Measurements from ENCODE around the gene PTPRQ. TPM values are rescaled to one million over a fixed set of nuclear protein-coding genes. Genes with fewer than 3 reads are reported as not detected.

Gene PTPRQ
- total RNA-seq, 4 donors from 2014 or later, result 0.24 to 0.47 (median 0.30) TPM; not detected in 1

GRCh38 chr12:80539029-80539428, 95.0 kb downstream of the PTPRQ start:
- Histone ChIP-seq H3K9me3 (no peaks in the 10 kb centered on the region), H3K27me3 (no peaks in the 10 kb centered on the region), H3K4me3 (no peak overlapping the region), H3K27ac (no peak overlapping the region), H3K36me3 (no peaks in the 10 kb centered on the region), H3K4me1 (no peaks in the 10 kb centered on the region)
- no peak for DNase-seq (ENCODE audit: low spot score in 2 of 2)
- 43% methylated on average over 2 of the region's 2 CpGs for WGBS
- TF ChIP-seq POLR2A (IDR thresholded peaks at IDR 0.05) (no peak), EP300 (IDR thresholded peaks at IDR 0.05) (no peak), POLR2AphosphoS5 (IDR thresholded peaks at IDR 0.05) (no peak)
- TF ChIP-seq, protein P1, sequence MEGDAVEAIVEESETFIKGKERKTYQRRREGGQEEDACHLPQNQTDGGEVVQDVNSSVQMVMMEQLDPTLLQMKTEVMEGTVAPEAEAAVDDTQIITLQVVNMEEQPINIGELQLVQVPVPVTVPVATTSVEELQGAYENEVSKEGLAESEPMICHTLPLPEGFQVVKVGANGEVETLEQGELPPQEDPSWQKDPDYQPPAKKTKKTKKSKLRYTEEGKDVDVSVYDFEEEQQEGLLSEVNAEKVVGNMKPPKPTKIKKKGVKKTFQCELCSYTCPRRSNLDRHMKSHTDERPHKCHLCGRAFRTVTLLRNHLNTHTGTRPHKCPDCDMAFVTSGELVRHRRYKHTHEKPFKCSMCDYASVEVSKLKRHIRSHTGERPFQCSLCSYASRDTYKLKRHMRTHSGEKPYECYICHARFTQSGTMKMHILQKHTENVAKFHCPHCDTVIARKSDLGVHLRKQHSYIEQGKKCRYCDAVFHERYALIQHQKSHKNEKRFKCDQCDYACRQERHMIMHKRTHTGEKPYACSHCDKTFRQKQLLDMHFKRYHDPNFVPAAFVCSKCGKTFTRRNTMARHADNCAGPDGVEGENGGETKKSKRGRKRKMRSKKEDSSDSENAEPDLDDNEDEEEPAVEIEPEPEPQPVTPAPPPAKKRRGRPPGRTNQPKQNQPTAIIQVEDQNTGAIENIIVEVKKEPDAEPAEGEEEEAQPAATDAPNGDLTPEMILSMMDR (IDR thresholded peaks at IDR 0.05), result no peak

DNA sequence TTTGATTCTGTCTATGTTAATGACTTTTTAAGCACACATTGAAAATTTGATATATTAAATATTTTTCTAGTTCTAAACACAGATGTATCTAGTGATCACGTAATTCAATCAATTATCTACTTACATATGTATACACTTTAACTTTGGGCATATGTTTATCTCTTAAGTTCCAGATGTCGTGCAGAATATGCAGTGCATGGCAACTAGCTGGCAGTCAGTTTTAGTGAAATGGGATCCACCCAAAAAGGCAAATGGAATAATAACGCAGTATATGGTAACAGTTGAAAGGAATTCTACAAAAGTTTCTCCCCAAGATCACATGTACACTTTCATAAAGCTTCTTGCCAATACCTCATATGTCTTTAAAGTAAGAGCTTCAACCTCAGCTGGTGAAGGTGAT, 105.3 kb downstream of the PTPRQ start:
- Histone ChIP-seq H3K4me3 (no peak overlapping the region), H3K9me3 (no peaks in the 10 kb centered on the region), H3K36me3 (no peaks in the 10 kb centered on the region), H3K4me1 (no peaks in the 10 kb centered on the region), H3K27me3 (no peaks in the 10 kb centered on the region), H3K27ac (no peak overlapping the region)
- no peak for TF ChIP-seq EP300 (IDR thresholded peaks at IDR 0.05)
- no peak for TF ChIP-seq POLR2AphosphoS5 (IDR thresholded peaks at IDR 0.05)
- TF ChIP-seq, protein P1 (IDR thresholded peaks at IDR 0.05), result no peak
- TF ChIP-seq POLR2A (IDR thresholded peaks at IDR 0.05), result no peak
- 61% methylated on average over 3 of the region's 3 CpGs for WGBS
- DNase-seq (ENCODE audit: low spot score in 2 of 2), result no peak

DNA sequence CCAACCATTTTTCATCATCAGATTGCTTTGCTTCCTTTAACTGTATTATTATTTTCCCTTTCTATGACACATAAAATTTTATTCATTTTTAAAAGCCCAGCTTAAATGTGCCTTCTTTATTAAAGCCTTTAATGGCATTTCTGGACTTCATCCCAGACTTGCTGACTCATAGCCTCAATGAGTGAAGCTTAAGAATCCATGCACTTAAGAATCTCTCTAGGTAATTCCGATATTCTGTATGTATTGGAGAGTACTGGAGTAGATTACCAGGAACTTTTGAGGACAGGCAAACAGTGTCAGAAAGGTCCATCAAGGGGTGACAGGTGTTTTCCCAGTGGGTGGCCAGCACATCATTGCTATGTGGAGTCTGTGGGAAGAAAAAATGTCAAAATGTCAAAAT, 107.9 kb downstream of the PTPRQ start:
- H3K36me3 ChIP-seq, result no peaks in the 10 kb centered on the region
- TF ChIP-seq POLR2A (IDR thresholded peaks at IDR 0.05) (no peak), POLR2AphosphoS5 (IDR thresholded peaks at IDR 0.05) (no peak), EP300 (IDR thresholded peaks at IDR 0.05) (no peak)
- TF ChIP-seq, protein P1 (IDR thresholded peaks at IDR 0.05), result no peak
- DNase-seq (ENCODE audit: low spot score in 2 of 2), result no peak
- H3K27ac ChIP-seq, result no peak overlapping the region
- H3K4me1 ChIP-seq, result no peaks in the 10 kb centered on the region
- no peaks in the 10 kb centered on the region for H3K27me3 ChIP-seq
- 29% methylated on average over 1 of the region's 1 CpG for WGBS
- H3K9me3 ChIP-seq, result no peaks in the 10 kb centered on the region
- no peak overlapping the region for H3K4me3 ChIP-seq

GRCh38 chr12:80553316-80553715, 109.3 kb downstream of the PTPRQ start:
- Histone ChIP-seq H3K27ac (no peak overlapping the region), H3K4me3 (no peak overlapping the region), H3K9me3 (no peaks in the 10 kb centered on the region), H3K27me3 (no peaks in the 10 kb centered on the region), H3K36me3 (no peaks in the 10 kb centered on the region), H3K4me1 (no peaks in the 10 kb centered on the region)
- TF ChIP-seq EP300 (IDR thresholded peaks at IDR 0.05) (no peak), POLR2A (IDR thresholded peaks at IDR 0.05) (no peak), POLR2AphosphoS5 (IDR thresholded peaks at IDR 0.05) (no peak)
- TF ChIP-seq, protein P1 (IDR thresholded peaks at IDR 0.05), result no peak
- DNase-seq (ENCODE audit: low spot score in 2 of 2), result no peak
- WGBS, result 54% methylated on average over 3 of the region's 3 CpGs

DNA sequence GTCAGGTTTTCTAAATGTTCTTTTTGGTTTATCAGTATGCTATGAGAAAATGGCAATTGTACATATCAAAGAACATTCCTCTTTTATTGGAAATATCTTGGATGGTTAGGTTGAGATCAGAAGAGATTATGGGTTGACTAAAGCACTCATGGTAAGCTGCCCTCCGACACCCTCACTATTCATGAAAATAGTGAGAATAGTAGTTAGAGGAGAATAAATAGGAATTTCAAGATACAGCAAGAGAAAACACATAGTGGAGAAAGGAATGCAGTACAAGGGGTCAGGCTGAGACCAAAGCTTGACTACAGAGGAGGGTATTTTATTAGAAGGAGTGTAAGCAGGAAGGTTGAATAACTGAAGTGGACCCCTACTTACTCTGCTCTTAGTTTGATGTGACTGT, 112.5 kb downstream of the PTPRQ start:
- H3K36me3 ChIP-seq, result no peaks in the 10 kb centered on the region
- no peak overlapping the region for H3K27ac ChIP-seq
- H3K9me3 ChIP-seq, result no peaks in the 10 kb centered on the region
- TF ChIP-seq POLR2A (IDR thresholded peaks at IDR 0.05) (no peak), POLR2AphosphoS5 (IDR thresholded peaks at IDR 0.05) (no peak), EP300 (IDR thresholded peaks at IDR 0.05) (no peak)
- TF ChIP-seq, protein P1 (IDR thresholded peaks at IDR 0.05), result no peak
- H3K4me3 ChIP-seq, result no peak overlapping the region
- no peak for DNase-seq (ENCODE audit: low spot score in 2 of 2)
- 97% methylated on average over 1 of the region's 1 CpG for WGBS
- no peaks in the 10 kb centered on the region for H3K27me3 ChIP-seq
- H3K4me1 ChIP-seq, result no peaks in the 10 kb centered on the region

Measured in suprapubic skin (tissue), 4 donors.